C4-2B (cell line): Measurements from ENCODE around the gene APLNR.

Experiments
- H3K27ac ChIP-seq: fragments of 450-650 bp; 2 replicates; pipeline ENCODE4 v1.5.1; 2017
- CTCF ChIP-seq: fragments of 450-650 bp; conservative IDR thresholded peaks from 2 replicates; pipeline ENCODE4 v1.5.1; 2017; ENCODE audit warnings: mild to moderate bottlenecking
- ZFX ChIP-seq: fragments of 450-650 bp; IDR thresholded peaks from 2 replicates; pipeline ENCODE4 v1.6.1; 2017

The APLNR gene

DNA sequence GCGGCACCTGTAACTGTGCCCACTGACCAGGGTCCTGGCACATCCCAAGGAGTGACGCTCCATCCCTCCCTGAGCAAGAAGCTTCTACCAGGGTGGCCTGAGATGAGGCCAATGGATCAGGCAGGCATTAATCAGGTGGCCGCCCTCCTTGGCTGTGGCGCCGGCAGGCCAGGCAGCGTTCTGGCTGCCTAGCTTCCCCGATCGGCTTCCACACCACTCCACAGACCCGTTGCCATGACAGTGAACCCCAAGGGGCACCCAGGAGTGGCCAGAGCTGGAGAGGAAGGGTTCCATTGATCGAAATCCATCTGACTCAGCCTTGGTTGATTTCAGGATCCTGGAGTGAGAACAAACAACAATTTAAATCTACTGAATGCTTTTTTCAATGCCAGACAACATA is 34.8 kb downstream of the APLNR start:
- TF ChIP-seq CTCF (no peak), ZFX (no peak)
- H3K27ac ChIP-seq: no peak overlapping the region

GRCh38 chr11:57200917-57201316 is 36.1 kb downstream of the APLNR start:
- H3K27ac ChIP-seq: no peak overlapping the region
- TF ChIP-seq CTCF (no peak), ZFX (no peak)

DNA sequence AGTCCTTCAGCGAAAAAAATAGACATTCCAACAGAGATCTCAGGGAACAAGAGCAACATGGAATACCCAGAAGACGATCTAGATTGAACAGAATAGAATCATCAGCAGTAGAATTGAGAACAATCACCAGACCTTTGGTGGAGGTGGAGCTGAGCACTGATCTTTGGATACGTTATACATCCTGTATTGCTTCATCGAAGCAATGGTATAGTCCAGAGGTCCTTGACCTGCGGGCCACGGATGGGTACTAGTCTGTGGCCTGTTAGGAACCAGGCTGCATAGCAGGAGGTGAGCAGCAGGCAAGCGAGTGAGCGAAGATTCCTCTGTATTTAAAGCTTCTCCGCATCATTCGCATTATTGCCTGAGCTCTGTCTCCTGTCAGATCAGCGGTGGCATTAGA is 37.7 kb downstream of the APLNR start:
- no peak for TF ChIP-seq ZFX
- no peak for TF ChIP-seq CTCF
- no peak overlapping the region for H3K27ac ChIP-seq

GRCh38 chr11:57197762-57198161 is 39.3 kb downstream of the APLNR start:
- no peak overlapping the region for H3K27ac ChIP-seq
- TF ChIP-seq ZFX (no peak), CTCF (no peak)

- TF ChIP-seq ZFX (no peak), CTCF (no peak)
- no peak overlapping the region for H3K27ac ChIP-seq
These were observed 40.5 kb downstream of the APLNR start for GRCh38 chr11:57196596-57196995.

- no peak overlapping the region for H3K27ac ChIP-seq
- TF ChIP-seq CTCF (no peak), ZFX (no peak)
These were observed 44.7 kb downstream of the APLNR start for GRCh38 chr11:57192316-57192715.

- no peak for TF ChIP-seq ZFX
- no peak overlapping the region for H3K27ac ChIP-seq
These were observed 45.5 kb downstream of the APLNR start for GRCh38 chr11:57191311-57192219.

- no peak for TF ChIP-seq ZFX
- TF ChIP-seq CTCF: no peak
- H3K27ac ChIP-seq: no peak overlapping the region
These were observed 46.5 kb downstream of the APLNR start for GRCh38 chr11:57190548-57190947.
